Spleen (tissue), 11 donors: Measurements from ENCODE around the gene KCTD14. TPM values are rescaled to one million over a fixed set of nuclear protein-coding genes. Genes with fewer than 3 reads are reported as not detected.

Experiments used
- DNase-seq: peaks from one replicate; pipeline ENCODE4 v3.0.0-alpha.2; 2020
- H3K27ac ChIP-seq, 8 donors: fragments of 200-600 bp; sonication (generic) in 7 of 8; 1 replicate in 4 of 8; 2 replicates in 4 of 8; pipeline versions ENCODE4 v1.5.0 to v1.8.0; 2016 to 2021; ENCODE audit warnings: inconsistent platforms in 4 of 8, mild to moderate bottlenecking in 4 of 8, moderate library complexity in 1 of 8
- H3K27me3 ChIP-seq, 7 donors: fragments of 200-600 bp; sonication (generic) in 6 of 7; replicated peaks in 1 of 7; 1 replicate in 4 of 7; 2 replicates in 3 of 7; pipeline versions ENCODE4 v1.5.0 to v1.8.0; 2016 to 2021; ENCODE audit warnings: inconsistent platforms in 3 of 7, mild to moderate bottlenecking in 1 of 7
- H3K36me3 ChIP-seq, 6 donors: fragments of 200-600 bp; sonication (generic) in 5 of 6; 1 replicate in 4 of 6; 2 replicates in 2 of 6; pipeline versions ENCODE4 v1.5.0 to v1.8.0; 2016 to 2021; ENCODE audit warnings: inconsistent platforms in 2 of 6
- H3K4me1 ChIP-seq, 6 donors: fragments of 200-600 bp; sonication (generic) in 5 of 6; 1 replicate in 3 of 6; 2 replicates in 3 of 6; pipeline versions ENCODE4 v1.5.0 to v1.8.0; 2016 to 2021; ENCODE audit warnings: inconsistent platforms in 3 of 6
- H3K4me3 ChIP-seq, 8 donors: fragments of 200-600 bp; sonication (generic) in 7 of 8; 1 replicate in 4 of 8; 2 replicates in 4 of 8; pipeline versions ENCODE4 v1.5.0 to v1.8.0; 2016 to 2021; ENCODE audit warnings: inconsistent platforms in 4 of 8, mild to moderate bottlenecking in 4 of 8, moderate library complexity in 2 of 8
- H3K9me3 ChIP-seq, 8 donors: fragments of 200-600 bp; sonication (generic) in 7 of 8; 1 replicate in 4 of 8; 2 replicates in 4 of 8; pipeline versions ENCODE4 v1.5.0 to v1.8.0; 2016 to 2021; ENCODE audit warnings: inconsistent platforms in 4 of 8
- POLR2A ChIP-seq, 3 donors: fragments of 450-650 bp; IDR thresholded peaks; one replicate each; pipeline ENCODE4 v1.5.1; 2017; ENCODE audit warnings: antibody characterized with exemption in 3 of 3, mild to moderate bottlenecking in 1 of 3
- POLR2AphosphoS5 ChIP-seq, 3 donors: sonication (generic); formaldehyde crosslinking; IDR thresholded peaks; one replicate each; pipeline ENCODE4 v1.5.1; 2017; ENCODE audit warnings: antibody characterized with exemption in 3 of 3
- WGBS, 5 donors: extraction: QIAGEN DNeasy Blood & Tissue Kit in 3 of 5; methylation state at CpG; one replicate each; pipeline versions ENCODE4 v1.1.5 to v1.1.7; 2013 to 2018; 5-methylcytosine and 5-hydroxymethylcytosine counted together
- intact Hi-C: fragments of 100-400 bp; cut with DNase I; formaldehyde crosslinking; loops from one replicate; pipeline ENCODE4 v1.15.0; 2023; ENCODE audit warnings: low total_unique reads
- polyA plus RNA-seq, 3 donors: library from polyadenylated mRNA; stranded (reverse); fragments of 200-250 nt; gene quantifications; one replicate each; pipeline ENCODE4 v1.2.1, GENCODE V29; 2013
- total RNA-seq, 7 donors: library from RNA; depleted of rRNA in 3 of 7; stranded (reverse); fragments of >200 nt in 3 of 7; fragmentation: NEBNext Ultra II Directional in 4 of 7; extraction: Animal tissue kit (Norgen Biotek cat#: 25700) in 4 of 7; gene quantifications; one replicate each; pipeline versions ENCODE4 v1.1.0 to v1.2.1, GENCODE V29; 2016 to 2021
- TF ChIP-seq, protein P1 (sequence below), 11 experiments: fragments of 200-600 bp in 7 of 11; fragments of 450-650 bp in 4 of 11; sonication (generic) in 4 of 11; IDR thresholded peaks in 8 of 11; conservative IDR thresholded peaks in 3 of 11; 1 replicate in 7 of 11; 2 replicates in 4 of 11; pipeline versions ENCODE4 v1.4.0 to v1.8.0; 2016 to 2021; ENCODE audit warnings: antibody characterized with exemption in 11 of 11, inconsistent platforms in 4 of 11, mild to moderate bottlenecking in 1 of 11
- donor health status: healthy with polysubstance abuse.
- donor health status: DM: no; HTN: no; CAD: no; lungs with moderate emphysema.
- donor health status: DM: no; HTN: no; CAD: no.
- donor health status: Bipolar disorder and iron deficiency.
- donor health status: healthy.
- donor health status: DM: no; HTN: no; CAD: no.
- donor health status: DM: yes; HTN: yes; CAD: no.

KCTD14 gene
- total and polyA plus RNA-seq, 10 donors, result 0.20 to 0.82 (median 0.51) TPM; not detected in 2

- Histone ChIP-seq H3K4me3 (peak overlapping the region in 4 of 8 donors; percentile 5 to 60 (median 32)), H3K4me1 (peaks cover 0 to 8% (median 3%) of the 10 kb centered on the region in 6 donors), H3K36me3 (no peaks in the 10 kb centered on the region), H3K27me3 (peaks cover 0 to 20% (median 8%) of the 10 kb centered on the region in 7 donors), H3K27ac (no peak overlapping the region), H3K9me3 (no peaks in the 10 kb centered on the region)
- intact Hi-C loops, result no loop called here
- TF ChIP-seq, protein P1, sequence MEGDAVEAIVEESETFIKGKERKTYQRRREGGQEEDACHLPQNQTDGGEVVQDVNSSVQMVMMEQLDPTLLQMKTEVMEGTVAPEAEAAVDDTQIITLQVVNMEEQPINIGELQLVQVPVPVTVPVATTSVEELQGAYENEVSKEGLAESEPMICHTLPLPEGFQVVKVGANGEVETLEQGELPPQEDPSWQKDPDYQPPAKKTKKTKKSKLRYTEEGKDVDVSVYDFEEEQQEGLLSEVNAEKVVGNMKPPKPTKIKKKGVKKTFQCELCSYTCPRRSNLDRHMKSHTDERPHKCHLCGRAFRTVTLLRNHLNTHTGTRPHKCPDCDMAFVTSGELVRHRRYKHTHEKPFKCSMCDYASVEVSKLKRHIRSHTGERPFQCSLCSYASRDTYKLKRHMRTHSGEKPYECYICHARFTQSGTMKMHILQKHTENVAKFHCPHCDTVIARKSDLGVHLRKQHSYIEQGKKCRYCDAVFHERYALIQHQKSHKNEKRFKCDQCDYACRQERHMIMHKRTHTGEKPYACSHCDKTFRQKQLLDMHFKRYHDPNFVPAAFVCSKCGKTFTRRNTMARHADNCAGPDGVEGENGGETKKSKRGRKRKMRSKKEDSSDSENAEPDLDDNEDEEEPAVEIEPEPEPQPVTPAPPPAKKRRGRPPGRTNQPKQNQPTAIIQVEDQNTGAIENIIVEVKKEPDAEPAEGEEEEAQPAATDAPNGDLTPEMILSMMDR (IDR thresholded peaks at IDR 0.05 in 8 of 11, conservative IDR thresholded peaks at IDR 0.05 in 3 of 11), result no peak
- TF ChIP-seq POLR2A (IDR thresholded peaks at IDR 0.05) (no peak), POLR2AphosphoS5 (IDR thresholded peaks at IDR 0.05) (no peak)
- DNase-seq, result no peak
- WGBS, 5 donors, result 75 to 83% (median 78%) methylated on average over 7 of the region's 7 CpGs
Measured at GRCh38 chr11:78023426-78023825, 350 bp upstream of the KCTD14 start.

DNA sequence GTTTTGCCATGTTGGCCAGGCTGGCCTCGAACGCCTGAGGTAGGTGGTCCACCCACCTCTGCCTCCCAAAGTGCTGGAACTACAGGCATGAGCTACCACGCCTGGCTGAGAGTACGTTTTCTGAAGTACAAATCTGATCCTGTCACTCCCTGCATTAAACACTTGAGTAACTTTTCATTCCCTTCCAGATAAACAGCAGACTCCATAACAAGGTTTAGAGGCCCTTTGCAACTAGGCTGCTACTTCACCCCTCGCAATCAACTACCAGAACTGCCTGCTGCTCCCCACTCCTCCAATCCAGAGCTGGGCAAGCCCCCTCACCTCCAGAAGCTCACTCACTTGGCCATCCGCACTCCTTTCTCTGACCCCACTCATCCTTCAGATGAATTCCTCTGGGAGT, 1.5 kb downstream of the KCTD14 start:
- Histone ChIP-seq H3K9me3 (no peaks in the 10 kb centered on the region), H3K4me1 (peaks cover 0 to 8% (median 3%) of the 10 kb centered on the region in 6 donors), H3K27me3 (peaks cover 0 to 20% (median 8%) of the 10 kb centered on the region in 7 donors), H3K36me3 (no peaks in the 10 kb centered on the region), H3K4me3 (no peak overlapping the region), H3K27ac (no peak overlapping the region)
- TF ChIP-seq POLR2A (IDR thresholded peaks at IDR 0.05), result no peak
- TF ChIP-seq, protein P1 (IDR thresholded peaks at IDR 0.05 in 8 of 11, conservative IDR thresholded peaks at IDR 0.05 in 3 of 11), result no peak
- no peak for TF ChIP-seq POLR2AphosphoS5 (IDR thresholded peaks at IDR 0.05)
- no peak for DNase-seq
- 87 to 93% (median 90%) methylated on average over 6 of the region's 6 CpGs for WGBS, 5 donors
- intact Hi-C loops, result no loop called here

DNA sequence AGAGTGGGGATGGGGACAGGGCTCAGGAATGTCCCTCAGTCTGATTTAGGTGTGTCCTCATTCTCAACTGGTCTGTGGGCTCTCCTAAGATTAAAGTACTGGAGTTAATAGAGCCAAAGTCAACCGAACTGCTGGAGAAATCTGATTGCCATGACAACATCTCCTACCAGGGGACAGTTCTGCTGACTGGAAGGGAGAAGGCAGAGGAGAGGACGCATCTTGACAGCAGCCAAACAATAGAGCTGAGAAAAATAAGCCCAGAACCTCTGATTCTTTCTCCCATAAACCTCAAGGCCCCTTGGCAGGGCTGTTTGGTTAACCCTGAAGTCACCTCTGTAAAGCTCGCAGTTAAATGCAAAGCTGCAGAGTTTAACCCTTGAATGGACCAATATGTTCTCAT, 2.8 kb downstream of the KCTD14 start:
- Histone ChIP-seq H3K27ac (no peak overlapping the region), H3K27me3 (peaks cover 0 to 20% (median 8%) of the 10 kb centered on the region in 7 donors), H3K4me1 (peaks cover 0 to 8% (median 3%) of the 10 kb centered on the region in 6 donors), H3K9me3 (no peaks in the 10 kb centered on the region), H3K4me3 (no peak overlapping the region), H3K36me3 (no peaks in the 10 kb centered on the region)
- no peak for DNase-seq
- TF ChIP-seq POLR2A (IDR thresholded peaks at IDR 0.05) (no peak), POLR2AphosphoS5 (IDR thresholded peaks at IDR 0.05) (no peak)
- TF ChIP-seq, protein P1 (IDR thresholded peaks at IDR 0.05 in 8 of 11, conservative IDR thresholded peaks at IDR 0.05 in 3 of 11), result no peak
- WGBS, 5 donors, result 49 to 68% (median 57%) methylated on average over 3 of the region's 3 CpGs
- intact Hi-C loops, result no loop called here

DNA sequence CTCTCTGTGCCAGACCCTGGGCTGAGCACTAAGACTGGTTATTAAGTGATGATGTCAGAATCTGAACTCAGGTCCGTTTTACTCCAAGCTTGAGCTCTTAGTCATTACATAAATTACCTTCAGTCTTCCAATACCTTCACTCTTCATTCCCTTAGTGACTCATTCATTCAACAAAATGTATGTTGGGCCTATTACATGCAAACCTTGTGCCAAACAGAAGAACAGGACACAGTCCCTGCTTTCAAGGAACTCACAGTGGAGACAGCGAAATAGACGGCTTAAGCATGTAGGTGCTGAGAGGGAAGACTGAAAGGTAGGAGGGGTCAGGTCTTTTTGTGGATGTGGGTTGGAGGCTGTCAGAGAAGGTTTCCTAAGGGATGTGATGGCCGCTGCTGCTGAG, 3.3 kb downstream of the KCTD14 start:
- H3K4me1 ChIP-seq, result peaks cover 0 to 8% (median 3%) of the 10 kb centered on the region in 6 donors
- no peak for DNase-seq
- intact Hi-C loops, result no loop called here

More for the DNA sequence above, 3.3 kb downstream of the KCTD14 start:
- H3K4me3 ChIP-seq, result no peak overlapping the region
- WGBS, 5 donors, result 66 to 73% (median 71%) methylated on average over 4 of the region's 4 CpGs
- H3K9me3 ChIP-seq, result no peaks in the 10 kb centered on the region
- H3K27ac ChIP-seq, result no peak overlapping the region
- no peaks in the 10 kb centered on the region for H3K36me3 ChIP-seq
- TF ChIP-seq, protein P1 (IDR thresholded peaks at IDR 0.05 in 8 of 11, conservative IDR thresholded peaks at IDR 0.05 in 3 of 11), result no peak
- TF ChIP-seq POLR2A (IDR thresholded peaks at IDR 0.05) (no peak), POLR2AphosphoS5 (IDR thresholded peaks at IDR 0.05) (no peak)
- peaks cover 0 to 20% (median 8%) of the 10 kb centered on the region in 7 donors for H3K27me3 ChIP-seq
